Stimulated activated CD4-positive, alpha-beta T cell treated with anti-CD3 and anti-CD28 coated beads, TNF-alpha, amount 100 ng/mL, for 24 hours (primary cell): ENCODE measurements around the gene PLA2G3.
"Not testable (repeated sequence)": the region's sequence is repeated elsewhere in the genome, so short reads cannot be mapped to it uniquely, and the experiment has no call there.

Experiments used
- DNase-seq, 3 experiments: peaks; one replicate each; pipeline ENCODE4 v3.0.0-alpha.2; 2020; ENCODE audit warnings: low read depth in 3 of 3

Gene PLA2G3

GRCh38 chr22:31099841-31100761 is 40.2 kb downstream of the PLA2G3 start:
- no peak for DNase-seq

- no peak for DNase-seq
Measured at GRCh38 chr22:31099386-31099785, 40.9 kb downstream of the PLA2G3 start.

GRCh38 chr22:31098632-31099110 is 41.6 kb downstream of the PLA2G3 start:
- no peak for DNase-seq

GRCh38 chr22:31097941-31098631 is 42.2 kb downstream of the PLA2G3 start:
- no peak for DNase-seq

GRCh38 chr22:31097539-31097938 is 42.8 kb downstream of the PLA2G3 start:
- DNase-seq: not testable (repeated sequence)

- DNase-seq: no peak
Measured at GRCh38 chr22:31096657-31097279, 43.5 kb downstream of the PLA2G3 start.

GRCh38 chr22:31095637-31096249 is 44.6 kb downstream of the PLA2G3 start:
- no peak for DNase-seq

GRCh38 chr22:31094741-31095140 is 45.6 kb downstream of the PLA2G3 start:
- DNase-seq: no peak

GRCh38 chr22:31094021-31094551 is 46.2 kb downstream of the PLA2G3 start:
- no peak for DNase-seq

- DNase-seq: no peak
Measured at GRCh38 chr22:31093086-31093850, 47.0 kb downstream of the PLA2G3 start.

- no peak for DNase-seq
Measured at GRCh38 chr22:31092161-31092560, 48.1 kb downstream of the PLA2G3 start.

- DNase-seq: no peak
Measured at GRCh38 chr22:31091106-31091975, 49.0 kb downstream of the PLA2G3 start.

GRCh38 chr22:31090217-31091085 is 49.9 kb downstream of the PLA2G3 start:
- DNase-seq: no peak

- DNase-seq: no peak
Measured at GRCh38 chr22:31089160-31090100, 50.9 kb downstream of the PLA2G3 start.

GRCh38 chr22:31088233-31088986 is 51.9 kb downstream of the PLA2G3 start:
- no peak for DNase-seq

GRCh38 chr22:31087744-31088215 is 52.5 kb downstream of the PLA2G3 start:
- no peak for DNase-seq
